ENCODE results near the gene GRM3.

GRM3 gene

DNA sequence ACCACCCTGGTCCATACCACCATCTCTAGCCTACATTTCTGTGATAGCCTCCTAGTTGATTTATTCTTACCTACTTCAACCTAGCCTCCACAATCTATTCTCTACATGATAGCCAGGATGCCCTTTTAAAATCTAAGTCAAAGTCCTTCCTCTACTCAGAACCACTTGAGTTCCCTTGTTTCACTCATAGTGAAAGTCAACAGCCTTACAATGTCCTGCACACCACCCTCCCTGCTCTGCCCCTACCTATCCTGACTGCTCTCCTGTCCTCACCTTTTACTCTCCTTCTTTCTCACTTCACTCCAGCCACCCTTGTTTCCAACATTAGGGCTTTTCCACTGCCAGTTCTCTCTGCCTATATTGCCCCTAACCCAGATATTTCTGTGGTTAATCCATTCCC, 146.7 kb downstream of the GRM3 start:
- DNase-seq = no peak

- DNase-seq = no peak
Measured at GRCh38 chr7:86792260-86792659, 148.6 kb downstream of the GRM3 start.

DNA sequence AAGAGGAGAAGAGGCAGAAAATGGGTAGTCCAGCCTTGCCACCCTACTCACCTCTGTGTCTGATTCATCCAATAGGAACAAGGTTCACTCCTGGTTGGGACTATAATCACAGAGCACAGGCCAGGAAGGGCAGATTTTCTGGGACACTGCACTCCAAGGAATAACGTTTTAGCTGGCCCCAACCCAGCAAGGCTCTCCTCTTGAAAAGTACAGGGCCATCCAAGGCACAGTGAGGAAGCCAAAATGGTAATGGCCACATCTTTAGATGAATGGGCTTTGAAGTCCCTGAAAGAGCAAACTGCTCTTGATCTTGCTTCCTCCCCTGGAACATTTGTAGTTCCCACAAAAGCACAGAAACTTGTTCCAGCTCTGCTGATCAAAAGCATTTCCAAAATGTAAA, 149.4 kb downstream of the GRM3 start:
- DNase-seq = no peak

DNA sequence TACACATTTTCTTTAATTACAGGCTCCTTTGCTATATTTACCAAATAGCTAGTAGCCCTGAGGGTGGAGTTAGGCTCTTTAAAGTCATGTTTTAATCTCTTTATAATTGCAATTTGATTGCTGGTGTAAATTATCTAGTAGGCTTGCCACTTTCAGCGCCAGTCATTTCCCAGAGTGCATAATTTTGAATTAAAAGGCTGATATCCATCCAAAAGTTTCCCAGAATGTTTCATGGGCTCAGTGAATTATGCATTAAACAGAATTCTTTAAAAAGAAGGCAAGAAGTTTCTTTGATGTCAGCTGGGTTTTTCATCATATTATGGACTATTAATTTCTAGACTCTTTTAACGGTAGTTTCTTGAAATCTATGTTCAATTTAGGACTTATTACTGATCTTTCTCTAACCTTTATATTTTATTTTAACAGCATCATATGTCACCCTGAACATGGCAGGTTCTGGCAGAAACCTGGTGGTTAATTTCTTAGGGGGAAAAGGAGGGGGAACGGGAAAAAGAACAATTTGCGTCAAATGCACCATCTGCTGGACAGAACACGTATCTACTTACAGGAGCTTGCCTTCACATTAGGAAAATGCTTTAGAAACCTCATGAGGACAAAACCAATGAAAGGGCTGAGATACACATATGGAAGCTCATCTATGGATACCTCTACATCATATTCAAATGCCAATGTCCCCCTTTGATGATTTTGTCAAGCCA, 171.1 kb downstream of the GRM3 start:
- no peak for DNase-seq

GRCh38 chr7:86815556-86815955, 171.8 kb downstream of the GRM3 start:
- DNase-seq = no peak

- no peak for DNase-seq
Measured at GRCh38 chr7:86818903-86819302, 175.2 kb downstream of the GRM3 start.

DNA sequence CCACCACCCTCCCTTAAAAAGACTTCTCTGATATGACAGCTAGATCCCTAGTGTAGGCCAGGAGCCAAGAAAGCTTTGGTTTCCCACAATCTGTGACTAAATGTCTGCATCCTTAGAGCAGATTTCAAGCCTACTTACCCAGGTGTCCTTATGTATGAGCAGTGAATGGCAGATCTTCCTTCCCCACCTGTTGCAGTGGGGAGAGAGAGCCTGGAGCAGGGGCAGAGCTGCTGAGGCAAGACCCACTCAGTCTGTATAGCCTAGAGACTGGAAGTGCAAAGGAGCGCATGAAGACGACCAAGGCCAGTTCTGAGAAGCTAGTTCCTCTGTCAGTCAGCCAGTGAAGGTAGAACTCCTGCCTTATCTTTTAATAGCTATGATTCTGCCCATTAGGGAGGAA, 180.1 kb downstream of the GRM3 start:
- no peak for DNase-seq

- no peak for DNase-seq
Measured at GRCh38 chr7:86825264-86825663, 181.6 kb downstream of the GRM3 start.

DNA sequence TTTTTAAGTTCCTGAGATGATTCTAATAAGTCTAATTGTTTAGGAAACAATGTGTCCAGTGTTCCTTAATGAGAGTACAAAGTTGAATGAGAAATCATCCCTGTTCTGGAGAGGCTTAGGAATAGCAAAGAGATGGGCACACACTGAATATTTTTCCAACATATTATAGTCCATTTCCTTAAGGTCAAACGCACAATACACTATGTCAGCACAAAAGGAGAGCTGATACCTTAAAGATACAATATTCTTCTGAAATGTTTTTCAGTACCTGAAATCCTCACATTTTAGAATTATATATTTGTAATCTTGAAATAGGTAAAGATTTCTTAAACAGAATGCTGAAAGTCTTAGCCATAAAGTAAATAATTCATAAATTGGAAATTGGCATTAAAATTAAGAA, 183.2 kb downstream of the GRM3 start:
- no peak for DNase-seq

DNA sequence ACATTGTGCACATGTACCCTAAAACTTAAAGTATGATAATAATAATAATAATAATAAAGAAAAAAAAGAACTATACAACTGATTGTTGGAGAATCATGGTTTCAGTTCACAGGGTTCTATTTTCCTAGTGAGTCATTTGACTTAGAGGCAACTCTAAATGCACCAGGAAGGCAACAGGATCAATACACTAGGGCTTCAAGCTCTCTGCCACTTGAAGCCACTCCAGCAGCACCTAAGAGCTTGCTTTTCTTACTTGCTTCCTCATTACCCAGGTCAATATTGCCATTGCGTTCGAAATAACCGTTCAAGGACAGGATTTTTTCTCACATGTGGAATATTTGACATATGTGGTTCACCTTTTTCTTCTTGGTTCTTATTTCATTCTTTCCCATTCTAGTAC, 189.7 kb downstream of the GRM3 start:
- DNase-seq = no peak

GRCh38 chr7:86837235-86837634, 193.5 kb downstream of the GRM3 start:
- DNase-seq = no peak

GRCh38 chr7:86844608-86845007, 200.9 kb downstream of the GRM3 start:
- no peak for DNase-seq

DNA sequence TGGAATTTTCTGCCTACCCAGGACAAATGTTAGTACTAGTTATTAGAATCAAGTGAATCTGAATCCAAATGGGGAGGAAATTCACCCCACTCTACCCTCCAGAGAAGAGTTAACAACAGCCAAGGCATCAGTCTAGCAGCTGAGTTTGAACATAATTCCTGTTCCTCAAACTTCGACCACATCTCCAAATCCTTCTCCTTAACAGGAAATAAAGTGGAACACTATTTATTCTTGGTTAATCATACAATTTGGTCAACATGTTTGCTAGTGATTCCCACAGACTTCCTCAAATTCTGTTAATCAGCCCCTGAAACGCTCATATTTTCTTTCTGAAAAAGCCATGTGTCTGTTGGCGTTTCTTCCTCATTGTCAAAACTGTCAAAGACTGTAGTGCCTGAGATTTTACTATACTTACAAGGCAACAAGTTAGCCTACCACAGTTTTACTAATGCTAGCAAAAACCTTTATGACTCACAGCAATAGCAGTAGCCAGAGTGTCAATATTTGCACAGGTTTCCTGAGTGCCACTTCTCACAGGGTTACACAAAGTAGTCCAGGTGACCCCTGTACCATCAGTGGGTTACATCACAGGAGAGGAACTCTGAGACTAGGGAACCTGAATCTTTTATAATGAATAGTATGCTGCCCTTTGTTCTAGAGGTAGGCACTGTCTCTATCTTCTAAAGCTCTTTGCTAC, 202.9 kb downstream of the GRM3 start:
- no peak for DNase-seq

DNA sequence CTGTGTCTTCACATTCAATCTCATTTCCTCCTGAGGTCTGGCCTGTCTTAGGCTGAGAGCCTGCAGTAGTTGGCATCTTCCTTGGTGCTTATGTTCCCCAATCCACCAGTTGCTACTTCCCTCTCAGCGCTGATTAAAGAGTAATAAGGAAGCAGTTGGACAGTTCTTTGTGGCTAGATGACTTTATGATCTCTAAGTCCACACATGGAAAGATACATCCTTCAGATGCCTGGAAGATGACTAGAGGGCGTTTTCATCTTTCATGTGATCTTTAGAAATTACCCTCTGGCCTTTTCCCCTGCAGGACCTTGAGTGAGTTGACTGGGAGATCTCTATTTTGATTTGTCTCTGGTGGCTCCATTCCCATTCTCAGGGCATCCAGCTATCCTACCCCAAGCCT, 204.5 kb downstream of the GRM3 start:
- no peak for DNase-seq

DNA sequence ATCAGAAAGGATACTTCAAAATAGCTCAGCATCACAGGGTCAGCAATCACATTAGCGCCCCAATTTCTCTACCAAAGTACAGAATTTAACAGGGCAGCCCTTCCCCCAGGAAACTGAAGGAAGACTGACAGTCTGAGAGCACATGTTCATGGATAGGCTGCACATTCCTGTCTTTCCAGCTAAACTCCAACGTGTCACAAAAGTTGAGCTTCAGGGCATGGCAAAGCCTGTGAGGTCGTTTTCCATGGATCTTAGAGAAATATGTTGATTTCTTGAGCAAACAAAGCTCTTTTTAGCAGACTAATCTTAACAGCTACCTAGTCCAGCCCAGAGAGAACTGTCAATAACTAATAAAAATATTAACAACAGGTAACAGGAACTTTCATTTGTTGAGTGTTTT, 207.9 kb downstream of the GRM3 start:
- no peak for DNase-seq

DNA sequence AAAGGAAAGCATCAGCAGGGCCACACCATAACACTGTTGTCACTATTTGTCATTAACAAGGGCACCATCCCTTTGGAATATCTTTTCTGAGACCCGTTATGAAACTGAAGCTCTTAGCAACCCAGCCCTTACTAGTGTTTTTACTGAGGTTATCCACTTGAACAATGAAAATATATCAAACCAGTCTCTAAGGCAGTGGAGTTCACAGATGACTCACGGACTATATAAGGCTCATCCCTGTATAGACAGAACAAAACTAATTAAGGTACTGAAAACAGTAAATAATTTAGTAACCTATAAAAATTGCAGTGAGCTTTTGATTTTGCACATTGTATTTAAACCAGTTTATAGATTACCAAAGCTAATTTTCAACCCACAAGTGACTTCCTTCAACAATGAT, 219.7 kb downstream of the GRM3 start:
- no peak for DNase-seq

DNA sequence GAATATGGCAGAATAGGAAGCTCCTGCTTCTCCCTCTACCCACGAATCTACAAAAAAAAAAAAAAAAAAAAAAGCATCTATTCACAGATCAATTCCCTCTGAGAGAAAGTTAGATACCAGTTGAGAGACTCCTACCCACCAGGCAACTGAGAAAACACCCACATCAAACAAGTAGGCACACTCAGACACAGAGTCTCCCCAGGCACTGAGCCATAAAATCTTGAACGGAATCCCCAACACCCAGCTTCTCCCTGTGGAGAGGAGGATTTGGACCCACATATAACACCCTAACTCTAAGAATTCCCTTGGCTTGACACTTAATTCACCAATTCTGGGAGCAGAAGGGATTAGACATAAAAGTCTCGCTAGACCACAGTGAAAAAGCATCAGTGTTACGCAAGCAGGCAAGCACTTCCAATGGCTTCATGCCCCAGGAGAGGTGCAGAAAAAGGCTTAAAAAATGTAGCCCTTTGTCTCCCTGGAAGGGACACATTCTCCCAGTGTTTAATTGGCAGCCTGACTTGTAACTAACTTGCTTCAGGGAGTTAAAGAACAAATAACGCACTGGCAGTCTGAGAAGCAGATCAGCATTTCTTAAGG, 223.6 kb downstream of the GRM3 start:
- no peak for DNase-seq

GRCh38 chr7:86876146-86876545, 232.4 kb downstream of the GRM3 start:
- DNase-seq = no peak

GRCh38 chr7:86884152-86884551, 240.4 kb downstream of the GRM3 start:
- DNase-seq = no peak

GRCh38 chr7:86889501-86889900, 245.8 kb downstream of the GRM3 start:
- DNase-seq = no peak

GRCh38 chr7:86898171-86898570, 254.5 kb downstream of the GRM3 start:
- DNase-seq = no peak

DNA sequence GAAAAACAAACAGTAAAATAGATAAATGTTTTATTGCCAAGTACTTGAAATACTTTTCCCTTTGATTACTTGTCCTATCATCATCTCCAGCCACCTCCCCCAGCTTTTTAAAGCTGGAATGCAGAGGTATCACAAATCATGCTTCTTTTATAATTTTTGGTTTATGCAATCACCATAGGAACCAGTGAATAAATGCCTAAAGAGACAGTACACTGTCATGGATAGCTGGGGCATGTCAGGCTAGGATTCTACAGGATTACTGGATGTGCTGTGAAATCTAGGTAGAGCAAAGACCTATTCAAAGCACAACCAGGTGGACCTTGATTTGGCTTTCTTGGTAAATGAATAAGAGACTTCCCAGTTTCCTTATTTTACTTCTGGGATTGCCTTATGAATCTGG, 257.2 kb downstream of the GRM3 start:
- DNase-seq = no peak

- no peak for DNase-seq
Measured at GRCh38 chr7:86904949-86905834, 261.5 kb downstream of the GRM3 start.

All from CD4-positive, alpha-beta T cell treated with Interleukin-6 for 4 hours (primary cell).